Measurements from ENCODE around the gene GM2A. TPM values are rescaled to one million over a fixed set of nuclear protein-coding genes. Genes with fewer than 3 reads are reported as not detected.

Gene GM2A
- total and polyA plus RNA-seq, 2 of the 13 experiments (the other 11 are each of a cell fraction or from before 2014, with no cell fraction given) = 14.6 to 29.6 TPM

DNA sequence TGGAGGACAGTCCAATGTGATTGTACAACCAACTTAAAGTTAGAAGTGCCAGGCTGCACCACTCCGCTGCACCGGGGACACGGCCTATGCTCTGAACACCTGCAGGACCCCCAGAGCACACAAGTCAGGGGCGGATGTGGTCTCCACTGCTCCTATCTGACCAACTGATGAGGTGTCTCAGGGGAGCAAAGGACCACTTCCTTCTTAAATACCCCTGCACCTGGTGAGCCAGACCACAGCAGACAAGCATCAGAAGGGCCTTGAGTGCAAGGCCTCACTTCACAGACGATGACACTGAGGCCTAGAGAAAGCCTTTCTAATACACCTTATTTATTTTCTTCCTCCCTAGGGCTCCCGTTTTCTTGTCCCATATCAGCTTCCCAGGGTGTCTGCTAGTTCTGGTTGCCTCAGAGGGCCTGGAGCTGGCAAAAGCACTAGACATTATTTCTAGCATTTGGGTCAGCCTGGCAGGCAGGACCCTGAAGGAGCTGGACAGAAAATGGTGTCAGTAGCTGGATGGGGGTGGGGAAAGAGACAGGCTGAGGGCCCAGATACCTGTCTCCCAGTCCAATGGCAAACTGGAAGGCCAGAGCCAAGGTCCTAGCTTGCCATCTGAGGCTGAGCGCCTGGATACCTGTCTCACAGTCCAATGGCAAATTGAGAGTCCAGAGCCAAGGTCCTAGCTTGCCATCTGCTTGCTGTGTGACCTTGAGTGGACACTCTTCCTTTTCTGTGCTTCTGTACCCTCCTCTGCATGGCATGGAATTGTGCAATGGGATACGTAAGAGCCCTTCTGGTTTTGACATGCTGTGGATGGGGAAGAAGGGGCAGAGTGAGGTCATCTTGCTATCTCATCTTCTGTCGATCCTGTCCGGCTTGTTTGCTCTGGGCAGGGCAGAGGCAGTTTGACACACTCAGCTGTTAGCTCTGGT, 38.1 kb upstream of the GM2A start (continued):
- TF ChIP-seq, protein P1, sequence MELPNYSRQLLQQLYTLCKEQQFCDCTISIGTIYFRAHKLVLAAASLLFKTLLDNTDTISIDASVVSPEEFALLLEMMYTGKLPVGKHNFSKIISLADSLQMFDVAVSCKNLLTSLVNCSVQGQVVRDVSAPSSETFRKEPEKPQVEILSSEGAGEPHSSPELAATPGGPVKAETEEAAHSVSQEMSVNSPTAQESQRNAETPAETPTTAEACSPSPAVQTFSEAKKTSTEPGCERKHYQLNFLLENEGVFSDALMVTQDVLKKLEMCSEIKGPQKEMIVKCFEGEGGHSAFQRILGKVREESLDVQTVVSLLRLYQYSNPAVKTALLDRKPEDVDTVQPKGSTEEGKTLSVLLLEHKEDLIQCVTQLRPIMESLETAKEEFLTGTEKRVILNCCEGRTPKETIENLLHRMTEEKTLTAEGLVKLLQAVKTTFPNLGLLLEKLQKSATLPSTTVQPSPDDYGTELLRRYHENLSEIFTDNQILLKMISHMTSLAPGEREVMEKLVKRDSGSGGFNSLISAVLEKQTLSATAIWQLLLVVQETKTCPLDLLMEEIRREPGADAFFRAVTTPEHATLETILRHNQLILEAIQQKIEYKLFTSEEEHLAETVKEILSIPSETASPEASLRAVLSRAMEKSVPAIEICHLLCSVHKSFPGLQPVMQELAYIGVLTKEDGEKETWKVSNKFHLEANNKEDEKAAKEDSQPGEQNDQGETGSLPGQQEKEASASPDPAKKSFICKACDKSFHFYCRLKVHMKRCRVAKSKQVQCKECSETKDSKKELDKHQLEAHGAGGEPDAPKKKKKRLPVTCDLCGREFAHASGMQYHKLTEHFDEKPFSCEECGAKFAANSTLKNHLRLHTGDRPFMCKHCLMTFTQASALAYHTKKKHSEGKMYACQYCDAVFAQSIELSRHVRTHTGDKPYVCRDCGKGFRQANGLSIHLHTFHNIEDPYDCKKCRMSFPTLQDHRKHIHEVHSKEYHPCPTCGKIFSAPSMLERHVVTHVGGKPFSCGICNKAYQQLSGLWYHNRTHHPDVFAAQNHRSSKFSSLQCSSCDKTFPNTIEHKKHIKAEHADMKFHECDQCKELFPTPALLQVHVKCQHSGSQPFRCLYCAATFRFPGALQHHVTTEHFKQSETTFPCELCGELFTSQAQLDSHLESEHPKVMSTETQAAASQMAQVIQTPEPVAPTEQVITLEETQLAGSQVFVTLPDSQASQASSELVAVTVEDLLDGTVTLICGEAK (IDR thresholded peaks at IDR 0.05) = no peak
- TF ChIP-seq, protein P1 (CRISPR knock-in tag; IDR thresholded peaks at IDR 0.05) = no peak
- TF ChIP-seq ZBTB21 (CRISPR knock-in tag; IDR thresholded peaks at IDR 0.05) (peak; percentile 81; the same call in 1 of the 2 replicates), HHEX (CRISPR knock-in tag; IDR thresholded peaks at IDR 0.05) (no peak), ETV6 (CRISPR knock-in tag; conservative IDR thresholded peaks at IDR 0.05) (no peak), SIX4 (CRISPR knock-in tag; IDR thresholded peaks at IDR 0.05) (no peak)
- TF ChIP-seq, protein P2, sequence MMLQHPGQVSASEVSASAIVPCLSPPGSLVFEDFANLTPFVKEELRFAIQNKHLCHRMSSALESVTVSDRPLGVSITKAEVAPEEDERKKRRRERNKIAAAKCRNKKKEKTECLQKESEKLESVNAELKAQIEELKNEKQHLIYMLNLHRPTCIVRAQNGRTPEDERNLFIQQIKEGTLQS (CRISPR knock-in tag; IDR thresholded peaks at IDR 0.05) = peak; percentile 41; the same call in 1 of the 2 replicates
- TF ChIP-seq, protein P3, sequence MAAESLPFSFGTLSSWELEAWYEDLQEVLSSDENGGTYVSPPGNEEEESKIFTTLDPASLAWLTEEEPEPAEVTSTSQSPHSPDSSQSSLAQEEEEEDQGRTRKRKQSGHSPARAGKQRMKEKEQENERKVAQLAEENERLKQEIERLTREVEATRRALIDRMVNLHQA (CRISPR knock-in tag; IDR thresholded peaks at IDR 0.05) = no peak
- TF ChIP-seq, protein P4, sequence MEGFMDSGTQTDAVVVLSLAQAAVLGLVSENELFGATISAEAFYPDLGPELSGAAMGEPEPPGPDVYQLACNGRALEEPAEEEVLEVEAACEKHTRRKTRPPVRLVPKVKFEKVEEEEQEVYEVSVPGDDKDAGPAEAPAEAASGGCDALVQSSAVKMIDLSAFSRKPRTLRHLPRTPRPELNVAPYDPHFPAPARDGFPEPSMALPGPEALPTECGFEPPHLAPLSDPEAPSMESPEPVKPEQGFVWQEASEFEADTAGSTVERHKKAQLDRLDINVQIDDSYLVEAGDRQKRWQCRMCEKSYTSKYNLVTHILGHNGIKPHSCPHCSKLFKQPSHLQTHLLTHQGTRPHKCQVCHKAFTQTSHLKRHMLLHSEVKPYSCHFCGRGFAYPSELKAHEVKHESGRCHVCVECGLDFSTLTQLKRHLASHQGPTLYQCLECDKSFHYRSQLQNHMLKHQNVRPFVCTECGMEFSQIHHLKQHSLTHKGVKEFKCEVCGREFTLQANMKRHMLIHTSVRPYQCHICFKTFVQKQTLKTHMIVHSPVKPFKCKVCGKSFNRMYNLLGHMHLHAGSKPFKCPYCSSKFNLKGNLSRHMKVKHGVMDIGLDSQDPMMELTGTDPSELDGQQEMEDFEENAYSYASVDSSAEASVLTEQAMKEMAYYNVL (CRISPR knock-in tag; IDR thresholded peaks at IDR 0.05; ENCODE audit: borderline replicate concordance) = no peak
- TF ChIP-seq, protein P5, sequence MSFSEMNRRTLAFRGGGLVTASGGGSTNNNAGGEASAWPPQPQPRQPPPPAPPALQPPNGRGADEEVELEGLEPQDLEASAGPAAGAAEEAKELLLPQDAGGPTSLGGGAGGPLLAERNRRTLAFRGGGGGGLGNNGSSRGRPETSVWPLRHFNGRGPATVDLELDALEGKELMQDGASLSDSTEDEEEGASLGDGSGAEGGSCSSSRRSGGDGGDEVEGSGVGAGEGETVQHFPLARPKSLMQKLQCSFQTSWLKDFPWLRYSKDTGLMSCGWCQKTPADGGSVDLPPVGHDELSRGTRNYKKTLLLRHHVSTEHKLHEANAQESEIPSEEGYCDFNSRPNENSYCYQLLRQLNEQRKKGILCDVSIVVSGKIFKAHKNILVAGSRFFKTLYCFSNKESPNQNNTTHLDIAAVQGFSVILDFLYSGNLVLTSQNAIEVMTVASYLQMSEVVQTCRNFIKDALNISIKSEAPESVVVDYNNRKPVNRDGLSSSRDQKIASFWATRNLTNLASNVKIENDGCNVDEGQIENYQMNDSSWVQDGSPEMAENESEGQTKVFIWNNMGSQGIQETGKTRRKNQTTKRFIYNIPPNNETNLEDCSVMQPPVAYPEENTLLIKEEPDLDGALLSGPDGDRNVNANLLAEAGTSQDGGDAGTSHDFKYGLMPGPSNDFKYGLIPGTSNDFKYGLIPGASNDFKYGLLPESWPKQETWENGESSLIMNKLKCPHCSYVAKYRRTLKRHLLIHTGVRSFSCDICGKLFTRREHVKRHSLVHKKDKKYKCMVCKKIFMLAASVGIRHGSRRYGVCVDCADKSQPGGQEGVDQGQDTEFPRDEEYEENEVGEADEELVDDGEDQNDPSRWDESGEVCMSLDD (CRISPR knock-in tag; IDR thresholded peaks at IDR 0.05; ENCODE audit: borderline replicate concordance) = no peak
